Heart right ventricle (tissue), 16 donors: ENCODE data around the gene INSYN2B. TPM values are rescaled to one million over a fixed set of nuclear protein-coding genes. Genes with fewer than 3 reads are reported as not detected.

Experiments used
- ATAC-seq, 8 donors: fragments of 200-7000 bp; cut with Tn5 transposase; one replicate each; pipeline ENCODE4 v1.9.1; 2020; ENCODE audit warnings: mild to moderate bottlenecking in 8 of 8, moderate library complexity in 8 of 8, moderate number of reproducible peaks in 1 of 8
- DNase-seq, 2 donors: peaks; one replicate each; pipeline ENCODE4 v3.0.0-alpha.2; 2020
- H3K27ac ChIP-seq, 10 donors: fragments of 200-600 bp; sonication (generic) in 2 of 10; one replicate each; pipeline versions ENCODE4 v1.5.0 to v1.8.0; 2020 to 2022; ENCODE audit warnings: mild to moderate bottlenecking in 3 of 10
- H3K27me3 ChIP-seq, 7 donors: fragments of 200-600 bp; one replicate each; pipeline ENCODE4 v1.8.0; 2021 to 2022; ENCODE audit warnings: mild to moderate bottlenecking in 2 of 7
- H3K36me3 ChIP-seq, 9 donors: fragments of 200-600 bp; sonication (generic) in 1 of 9; one replicate each; pipeline versions ENCODE4 v1.5.0 to v1.8.0; 2020 to 2022; ENCODE audit warnings: mild to moderate bottlenecking in 2 of 9
- H3K4me1 ChIP-seq, 9 donors: fragments of 200-600 bp; sonication (generic) in 1 of 9; one replicate each; pipeline versions ENCODE4 v1.5.0 to v1.8.0; 2020 to 2022; ENCODE audit warnings: mild to moderate bottlenecking in 4 of 9
- H3K4me3 ChIP-seq, 10 donors: fragments of 200-600 bp; sonication (generic) in 2 of 10; one replicate each; pipeline versions ENCODE4 v1.5.0 to v1.8.0; 2020 to 2022; ENCODE audit warnings: mild to moderate bottlenecking in 7 of 10, moderate library complexity in 2 of 10
- H3K9me3 ChIP-seq, 11 donors: fragments of 200-600 bp in 10 of 11; sonication (generic) in 2 of 11; one replicate each; pipeline versions ENCODE4 v1.5.0 to v1.8.0; 2013 to 2022; ENCODE audit warnings: mild to moderate bottlenecking in 2 of 11, control low read depth in 1 of 11, moderate library complexity in 1 of 11
- WGBS, 2 donors: extraction: QIAGEN DNeasy Blood & Tissue Kit; methylation state at CpG; one replicate each; pipeline ENCODE4 v1.1.7; 2013; ENCODE audit warnings: inconsistent platforms in 1 of 2; 5-methylcytosine and 5-hydroxymethylcytosine counted together
- intact Hi-C, 10 donors: fragments of 100-400 bp; cut with DNase I; formaldehyde crosslinking; loops; one replicate each; pipeline versions ENCODE4 v1.11.1 to v1.14.2; 2022
- polyA plus RNA-seq, 2 donors: library from polyadenylated mRNA; stranded (reverse); fragments of 200-250 nt; gene quantifications; one replicate each; pipeline ENCODE4 v1.2.3, GENCODE V29; 2013
- total RNA-seq, 10 donors: library from RNA; stranded (reverse); fragmentation: NEBNext Ultra II Directional in 3 of 10; extraction: Animal tissue kit (Norgen Biotek cat#: 25700) in 3 of 10; gene quantifications; one replicate each; pipeline versions ENCODE4 v1.2.1 to v1.2.4, GENCODE V29; 2021 to 2023
- TF ChIP-seq, protein P1 (sequence below), 9 donors: fragments of 200-600 bp; sonication (generic) in 2 of 9; IDR thresholded peaks; one replicate each; pipeline versions ENCODE4 v1.5.0 to v1.8.0; 2021 to 2022; ENCODE audit warnings: antibody characterized with exemption in 9 of 9, mild to moderate bottlenecking in 5 of 9, moderate library complexity in 1 of 9
- donor health status: Arrhythmogenic right ventricular cardiomyopathy.
- donor health status: ischemic (EF 13 %, LVEDD 7.1; RV severe dilation, severe dysfunction).
- donor health status: healthy with polysubstance abuse.
- donor health status: DM: no; HTN: yes; CAD: no.
- donor health status: DM: no; HTN: no; CAD: no.
- donor health status: ischemic (EF 25% LVEDD 6.9; RV normal size, moderate dysfunction).
- donor health status: ischemic (EF 25% LVEDD 5.7; RV mildly dilated, moderate dysfunction).
- donor health status: healthy.
- donor health status: DM: yes; HTN: yes; CAD: no.
- donor health status: Ischemic cardiomyopathy.
- donor health status: ischemic (EF 35%, LVEDD 5.7; RV mildly dilated, moderate dysfunction).
- donor health status: nonischemic (EF 11% LVEDD 7.7; RV severe dilation, severe dysfunction).
- donor health status: DM: yes; HTN: yes; CAD: no.
- donor health status: PGD.
- donor health status: ischemic (EF 29% LVEDD 5.4; RV normal size, mild dysfunction).
- donor health status: nonischemic (EF 23%, LVEDD 6.1; RV moderate dilation, normal function).

The INSYN2B gene
- total and polyA plus RNA-seq, 12 donors = 0.09 to 0.87 (median 0.14) TPM; not detected in 7

DNA sequence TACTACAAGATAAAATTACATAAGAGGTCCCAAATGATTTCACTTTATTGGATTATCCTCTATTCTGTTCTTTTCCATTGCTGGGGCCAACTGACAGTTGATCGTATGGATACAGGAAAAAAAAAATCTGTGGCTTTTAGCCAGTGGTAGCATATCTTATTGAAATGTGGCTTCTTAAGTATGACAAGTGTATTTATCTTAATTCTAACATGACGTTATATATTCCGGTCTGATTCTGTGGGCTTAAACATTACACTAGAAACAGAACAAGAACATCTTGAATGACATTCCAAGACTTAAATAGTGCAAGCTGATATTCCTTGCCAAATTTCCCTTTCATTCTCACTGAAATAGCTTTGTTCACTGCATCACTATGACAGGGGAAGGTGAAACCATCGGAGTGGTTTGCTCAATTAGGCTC is 117.9 kb downstream of the INSYN2B start:
- H3K4me1 ChIP-seq = no peaks in the 10 kb centered on the region
- DNase-seq = no peak
- no peaks in the 10 kb centered on the region for H3K9me3 ChIP-seq
- H3K27me3 ChIP-seq = peaks cover 0 to 14% (median 0%) of the 10 kb centered on the region in 7 donors
- 75 to 80% methylated on average over 4 of the region's 4 CpGs for WGBS, 2 donors
- intact Hi-C loops = no loop called here
- no peaks in the 10 kb centered on the region for H3K36me3 ChIP-seq
- H3K27ac ChIP-seq = no peak overlapping the region
- ATAC-seq = no peak
- no peak overlapping the region for H3K4me3 ChIP-seq
- TF ChIP-seq, protein P1, sequence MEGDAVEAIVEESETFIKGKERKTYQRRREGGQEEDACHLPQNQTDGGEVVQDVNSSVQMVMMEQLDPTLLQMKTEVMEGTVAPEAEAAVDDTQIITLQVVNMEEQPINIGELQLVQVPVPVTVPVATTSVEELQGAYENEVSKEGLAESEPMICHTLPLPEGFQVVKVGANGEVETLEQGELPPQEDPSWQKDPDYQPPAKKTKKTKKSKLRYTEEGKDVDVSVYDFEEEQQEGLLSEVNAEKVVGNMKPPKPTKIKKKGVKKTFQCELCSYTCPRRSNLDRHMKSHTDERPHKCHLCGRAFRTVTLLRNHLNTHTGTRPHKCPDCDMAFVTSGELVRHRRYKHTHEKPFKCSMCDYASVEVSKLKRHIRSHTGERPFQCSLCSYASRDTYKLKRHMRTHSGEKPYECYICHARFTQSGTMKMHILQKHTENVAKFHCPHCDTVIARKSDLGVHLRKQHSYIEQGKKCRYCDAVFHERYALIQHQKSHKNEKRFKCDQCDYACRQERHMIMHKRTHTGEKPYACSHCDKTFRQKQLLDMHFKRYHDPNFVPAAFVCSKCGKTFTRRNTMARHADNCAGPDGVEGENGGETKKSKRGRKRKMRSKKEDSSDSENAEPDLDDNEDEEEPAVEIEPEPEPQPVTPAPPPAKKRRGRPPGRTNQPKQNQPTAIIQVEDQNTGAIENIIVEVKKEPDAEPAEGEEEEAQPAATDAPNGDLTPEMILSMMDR (IDR thresholded peaks at IDR 0.05) = no peak

DNA sequence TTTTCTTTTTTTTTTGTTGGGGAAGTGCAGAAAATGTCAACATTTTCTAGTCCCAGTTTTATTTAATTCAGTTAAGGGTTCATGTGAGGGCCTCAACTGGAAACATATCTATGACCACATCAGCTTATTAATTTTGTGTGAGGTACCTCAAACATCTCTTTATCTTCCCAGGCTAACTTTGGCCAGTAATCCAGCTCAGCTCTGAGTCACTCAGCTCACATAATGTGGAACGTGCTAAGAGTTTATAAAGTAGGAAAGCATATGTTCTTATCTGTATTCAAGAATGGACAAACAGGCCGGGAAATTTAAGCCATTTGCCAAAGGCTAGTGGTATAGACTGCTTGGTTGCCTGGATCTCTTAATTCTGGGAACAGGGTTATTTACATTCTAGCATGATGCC is 118.4 kb downstream of the INSYN2B start:
- 72 to 75% methylated on average over 2 of the region's 2 CpGs for WGBS, 2 donors
- Histone ChIP-seq H3K27ac (no peak overlapping the region), H3K36me3 (no peaks in the 10 kb centered on the region), H3K4me3 (no peak overlapping the region), H3K4me1 (no peaks in the 10 kb centered on the region), H3K9me3 (no peaks in the 10 kb centered on the region), H3K27me3 (peaks cover 0 to 14% (median 0%) of the 10 kb centered on the region in 7 donors)
- ATAC-seq (no peak), DNase-seq (no peak)
- TF ChIP-seq, protein P1 (IDR thresholded peaks at IDR 0.05) = no peak
- intact Hi-C loops = no loop called here

DNA sequence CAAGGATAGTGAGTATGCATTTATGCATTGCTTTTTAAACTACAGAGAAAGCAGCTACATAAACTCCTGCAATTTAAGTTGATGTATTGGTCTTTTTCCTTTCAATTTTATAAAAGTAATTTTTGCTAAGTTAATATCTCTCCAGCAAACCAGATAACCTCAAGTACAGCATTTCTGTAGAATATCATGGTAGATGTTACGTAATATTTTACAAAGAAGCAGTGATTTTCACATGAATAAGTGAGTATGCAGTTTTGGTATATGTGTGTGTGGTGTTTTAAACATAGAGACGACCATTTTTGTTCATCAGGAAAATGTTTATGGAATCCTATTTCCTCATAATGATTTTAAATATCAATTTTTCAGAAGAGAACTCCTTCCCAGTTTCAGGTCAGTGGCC is 118.9 kb downstream of the INSYN2B start:
- Histone ChIP-seq H3K27me3 (peaks cover 0 to 14% (median 0%) of the 10 kb centered on the region in 7 donors), H3K4me3 (no peak overlapping the region), H3K36me3 (no peaks in the 10 kb centered on the region), H3K4me1 (no peaks in the 10 kb centered on the region), H3K27ac (no peak overlapping the region), H3K9me3 (no peaks in the 10 kb centered on the region)
- TF ChIP-seq, protein P1 (IDR thresholded peaks at IDR 0.05) = no peak
- DNase-seq = no peak
- 80 to 85% methylated on average over 2 of the region's 2 CpGs for WGBS, 2 donors
- ATAC-seq = no peak
- intact Hi-C loops = no loop called here

DNA sequence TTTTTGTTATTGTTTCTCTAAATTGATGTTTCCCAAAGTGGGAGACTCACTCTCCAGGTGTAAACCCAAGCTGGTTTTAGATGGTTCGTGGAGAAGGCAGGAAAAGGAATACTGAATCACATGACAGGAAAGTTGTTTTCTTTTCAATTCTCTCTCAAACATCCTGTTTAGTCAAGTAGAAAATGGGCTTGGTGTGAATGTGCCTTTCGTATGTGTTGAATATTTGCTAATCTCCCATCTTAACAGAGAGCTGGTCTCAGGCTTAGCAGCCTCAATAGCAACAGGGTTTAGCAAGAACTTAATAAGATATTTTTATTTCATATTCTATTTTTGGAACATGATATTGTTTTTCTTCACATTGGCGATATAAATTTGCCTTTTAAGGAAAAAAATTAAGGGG is 119.7 kb downstream of the INSYN2B start:
- Histone ChIP-seq H3K27me3 (peaks cover 0 to 10% (median 0%) of the 10 kb centered on the region in 7 donors), H3K36me3 (no peaks in the 10 kb centered on the region), H3K4me1 (no peaks in the 10 kb centered on the region), H3K27ac (no peak overlapping the region), H3K9me3 (no peaks in the 10 kb centered on the region), H3K4me3 (no peak overlapping the region)
- intact Hi-C loops = no loop called here
- no peak for DNase-seq
- TF ChIP-seq, protein P1 (IDR thresholded peaks at IDR 0.05) = no peak
- WGBS, 2 donors = 56 to 63% methylated on average over 3 of the region's 3 CpGs
- no peak for ATAC-seq
